Endothelial cell of umbilical vein (primary cell): ENCODE data around the gene EXOC3. TPM values are rescaled to one million over a fixed set of nuclear protein-coding genes. Genes with fewer than 3 reads are reported as not detected.

Source experiments
- BruUV-seq: library from RNA; stranded (reverse); fragments of 400-500 nt; replicated peaks from 2 replicates; lab custom pipeline; 2021; lab: Mats Ljungman, UMichigan
- CTCF ChIA-PET: fragments of 300-600, 350-600 bp; sonication (Branson Sonifier 250); formaldehyde crosslinking; loops from one replicate; lab custom pipeline; 2021; ENCODE audit warnings: antibody characterized with exemption, inconsistent platforms; lab: Charles Lee
- POLR2A ChIA-PET: fragments of 300-600, 350-600 bp; sonication (Branson Sonifier 250); formaldehyde crosslinking; loops from one replicate; lab custom pipeline; 2021; ENCODE audit warnings: antibody characterized with exemption, inconsistent platforms; lab: Charles Lee
- DNase-seq: peaks from one replicate; pipeline ENCODE4 v3.0.0-alpha.2; 2011; ENCODE audit warnings: low read depth, low spot score
- FAIRE-seq: peaks from 2 replicates; lab custom pipeline; 2011; peaks lifted over from hg19 to GRCh38; lab: Jason Lieb, UNC
- H2AFZ ChIP-seq: 2 replicates; pipeline ENCODE4 v1.6.0; 2012; ENCODE audit warnings: low read depth, low read length, control low read depth, inconsistent platforms
- H3K27ac ChIP-seq: 2 replicates; pipeline ENCODE4 v1.5.1; 2011; ENCODE audit warnings: low read depth, mild to moderate bottlenecking, control low read depth, low read length, moderate library complexity; ENCODE audit not compliant: insufficient read depth
- H3K27me3 ChIP-seq, 2 experiments: 2 replicates each; pipeline versions ENCODE4 v1.6.0 to v1.6.1; 2011; ENCODE audit warnings: low read length in 2 of 2, mixed read lengths in 1 of 2; ENCODE audit not compliant: control insufficient read depth in 2 of 2, insufficient read depth in 2 of 2
- H3K36me3 ChIP-seq, 2 experiments: 2 replicates in 1 of 2; 3 replicates in 1 of 2; pipeline ENCODE4 v1.5.1; 2011; ENCODE audit warnings: low read length in 2 of 2, mild to moderate bottlenecking in 1 of 2, moderate library complexity in 1 of 2; ENCODE audit not compliant: control insufficient read depth in 2 of 2, insufficient read depth in 2 of 2; ENCODE audit errors: extremely low read depth in 1 of 2
- H3K4me1 ChIP-seq: 3 replicates; pipeline ENCODE4 v1.5.1; 2011; ENCODE audit warnings: mild to moderate bottlenecking, low read length; ENCODE audit not compliant: control insufficient read depth, insufficient read depth; ENCODE audit errors: extremely low read depth
- H3K4me2 ChIP-seq: 2 replicates; pipeline ENCODE4 v1.6.1; 2011; ENCODE audit warnings: low read length, control low read depth, mixed read lengths; ENCODE audit not compliant: insufficient read depth
- H3K4me3 ChIP-seq, 3 experiments: fragments of 200-600 bp in 1 of 3; sonication (generic), shearing (Covaris generic) in 1 of 3; replicated peaks in 1 of 3; 2 replicates each; pipeline ENCODE4 v1.5.1; 2011 to 2016; ENCODE audit warnings: control low read depth in 3 of 3, low read length in 3 of 3, mild to moderate bottlenecking in 2 of 3, inconsistent platforms in 1 of 3, low read depth in 1 of 3, moderate library complexity in 1 of 3; ENCODE audit not compliant: insufficient read depth in 1 of 3
- H3K79me2 ChIP-seq: 2 replicates; pipeline ENCODE4 v1.6.0; 2012; ENCODE audit warnings: low read length, inconsistent platforms; ENCODE audit not compliant: control insufficient read depth, insufficient read depth
- H3K9ac ChIP-seq: replicated peaks from 2 replicates; pipeline ENCODE3; 2011; ENCODE audit warnings: low read length, control low read depth; ENCODE audit not compliant: insufficient read depth; ENCODE audit errors: extremely low read depth
- H3K9me1 ChIP-seq: replicated peaks from 3 replicates; pipeline ENCODE4 v1.6.0; 2011; ENCODE audit warnings: mild to moderate bottlenecking, low read length; ENCODE audit not compliant: control insufficient read depth, insufficient read depth; ENCODE audit errors: extremely low read depth
- H3K9me3 ChIP-seq: replicated peaks from 2 replicates; pipeline ENCODE4 v1.5.1; 2012; ENCODE audit warnings: low read length, inconsistent platforms; ENCODE audit not compliant: control insufficient read depth, insufficient read depth
- H4K20me1 ChIP-seq: replicated peaks from 2 replicates; pipeline ENCODE3; 2011; ENCODE audit warnings: mild to moderate bottlenecking, low read length; ENCODE audit not compliant: control insufficient read depth, insufficient read depth; ENCODE audit errors: extremely low read depth
- EZH2 ChIP-seq: IDR thresholded peaks from 2 replicates; pipeline ENCODE4 v1.6.1; 2012; ENCODE audit warnings: borderline replicate concordance, low read depth, mild to moderate bottlenecking, moderate library complexity, low read length, inconsistent platforms; ENCODE audit not compliant: severe bottlenecking
- FOS ChIP-seq: IDR thresholded peaks from 2 replicates; pipeline ENCODE4 v1.6.1; 2011; ENCODE audit warnings: mild to moderate bottlenecking, low read length, moderate library complexity, borderline replicate concordance; ENCODE audit not compliant: insufficient read depth
- GATA2 ChIP-seq: IDR thresholded peaks from 2 replicates; pipeline ENCODE4 v1.7.0; 2011; ENCODE audit warnings: low read depth, mild to moderate bottlenecking, moderate library complexity, mixed read lengths, low read length; ENCODE audit not compliant: insufficient read length, insufficient read depth
- JUN ChIP-seq: IDR thresholded peaks from 2 replicates; pipeline ENCODE4 v1.6.1; 2011; ENCODE audit warnings: borderline replicate concordance, low read depth; ENCODE audit not compliant: insufficient read length, insufficient read depth
- MYC ChIP-seq: IDR thresholded peaks from one replicate; pipeline ENCODE4 v1.6.1; 2011; ENCODE audit warnings: mild to moderate bottlenecking, low read depth, low read length
- POLR2A ChIP-seq: IDR thresholded peaks from 2 replicates; pipeline ENCODE4 v1.6.1; 2012; ENCODE audit warnings: low read depth, mild to moderate bottlenecking, control low read depth, low read length
- POLR2AphosphoS5 ChIP-seq: IDR thresholded peaks from 2 replicates; pipeline ENCODE4 v1.6.1; 2012; ENCODE audit warnings: low read depth, mild to moderate bottlenecking, control low read depth, low read length, moderate library complexity; ENCODE audit not compliant: insufficient read depth
- dilution Hi-C: fragments of 300-500 bp; cut with MboI; formaldehyde crosslinking; loops from one replicate; pipeline ENCODE4 v1.15.0; 2019; ENCODE audit warnings: low sequenced_read_pairs; ENCODE audit not compliant: extremely low pct_ligation_motif_present
- intact Hi-C: fragments of 100-400 bp; cut with micrococcal nuclease; formaldehyde crosslinking; loops from one replicate; pipeline ENCODE4 v1.10.0; 2022
- polyA plus RNA-seq, 4 experiments: library from polyadenylated mRNA; depleted of rRNA in 3 of 4; stranded (reverse) in 3 of 4; unstranded in 1 of 4; fragments of >200 nt; gene quantifications; 2 replicates each; pipeline versions ENCODE4 v1.2.1 to v1.2.3, GENCODE V29; 2011 to 2012; ENCODE audit warnings: missing spikeins in 1 of 4
- total RNA-seq: library from RNA; stranded (reverse); gene quantifications from 2 replicates; pipeline ENCODE4 v1.2.3, GENCODE V29; 2021
- TF ChIP-seq, protein P1 (sequence below): IDR thresholded peaks from 2 replicates; pipeline ENCODE4 v1.6.1; 2011; ENCODE audit not compliant: insufficient read depth, insufficient read length
- TF ChIP-seq, protein P2 (sequence below), 2 donors: IDR thresholded peaks; 1 replicate in 1 of 2; 2 replicates in 1 of 2; pipeline ENCODE4 v1.5.1; 2011; ENCODE audit warnings: low read length in 2 of 2, mild to moderate bottlenecking in 2 of 2, moderate library complexity in 2 of 2, control low read depth in 1 of 2, inconsistent platforms in 1 of 2, low read depth in 1 of 2; ENCODE audit not compliant: insufficient read depth in 1 of 2; ENCODE audit errors: extremely low read depth in 1 of 2

The EXOC3 gene
- total and polyA plus RNA-seq, 2 donors (not counting 3 experiments of a cell fraction or from before 2014, with no cell fraction given), result 26.4 to 52.9 TPM

DNA sequence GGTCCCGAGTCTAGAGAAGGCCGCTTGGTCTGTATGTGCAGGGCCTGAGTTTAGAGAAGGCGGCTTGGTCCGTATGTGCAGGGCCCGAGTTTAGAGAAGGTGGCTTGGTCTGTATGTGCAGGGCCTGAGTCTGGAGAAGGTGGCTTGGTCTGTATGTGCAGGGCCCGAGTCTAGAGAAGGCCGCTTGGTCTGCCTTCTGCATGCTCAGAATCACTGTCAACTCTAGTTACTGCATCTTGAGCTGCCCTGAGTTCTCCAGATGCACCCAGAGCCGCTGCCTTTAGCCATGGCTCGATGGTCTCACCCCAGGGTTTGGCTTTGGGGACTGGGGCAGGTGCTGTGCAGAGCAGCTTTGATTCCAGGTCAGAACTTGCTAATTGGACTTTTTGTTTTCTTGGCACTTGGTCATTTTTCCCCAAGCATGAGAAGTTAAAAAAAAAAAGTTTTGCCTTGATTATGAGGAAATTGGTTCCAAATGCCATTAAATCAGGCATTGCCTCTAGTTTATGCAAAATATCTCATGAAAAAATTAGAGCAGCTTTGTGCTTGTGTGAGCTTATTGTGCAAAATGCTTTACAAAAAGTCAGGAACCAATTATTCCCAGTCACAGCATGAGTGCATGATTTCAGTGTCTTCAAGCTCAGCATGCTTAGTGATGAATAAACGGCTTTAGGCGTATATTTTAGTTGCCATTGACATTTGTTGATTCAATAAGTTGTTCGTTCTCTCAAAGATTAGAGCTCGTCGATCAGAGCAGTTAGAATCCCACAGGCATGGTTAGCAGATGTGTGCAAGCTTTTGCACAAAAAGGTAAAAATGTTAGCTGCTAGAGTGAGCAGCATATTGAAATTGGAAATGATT is 25.4 kb upstream of the EXOC3 start:
- Histone ChIP-seq H3K9me1 (no peaks in the 10 kb centered on the region), H3K27ac (no peak overlapping the region), H3K79me2 (no peaks in the 10 kb centered on the region), H3K9me3 (no peaks in the 10 kb centered on the region), H3K4me1 (peaks cover 6% of the 10 kb centered on the region), H4K20me1 (no peaks in the 10 kb centered on the region), H3K27me3 (no peaks in the 10 kb centered on the region), H2AFZ (no peak overlapping the region), H3K36me3 (no peaks in the 10 kb centered on the region), H3K4me2 (no peak overlapping the region), H3K4me3 (no peak overlapping the region), H3K9ac (no peak overlapping the region)
- DNase-seq (no peak), FAIRE-seq (peak; percentile 28)
- dilution Hi-C loops, result no loop called here
- BruUV-seq, result no TSS peak
- TF ChIP-seq, protein P1, sequence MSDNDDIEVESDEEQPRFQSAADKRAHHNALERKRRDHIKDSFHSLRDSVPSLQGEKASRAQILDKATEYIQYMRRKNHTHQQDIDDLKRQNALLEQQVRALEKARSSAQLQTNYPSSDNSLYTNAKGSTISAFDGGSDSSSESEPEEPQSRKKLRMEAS, result no peak
- TF ChIP-seq MYC (no peak), FOS (no peak), JUN (no peak), GATA2 (no peak), POLR2A (no peak), POLR2AphosphoS5 (no peak), EZH2 (no peak)
- TF ChIP-seq, protein P2, sequence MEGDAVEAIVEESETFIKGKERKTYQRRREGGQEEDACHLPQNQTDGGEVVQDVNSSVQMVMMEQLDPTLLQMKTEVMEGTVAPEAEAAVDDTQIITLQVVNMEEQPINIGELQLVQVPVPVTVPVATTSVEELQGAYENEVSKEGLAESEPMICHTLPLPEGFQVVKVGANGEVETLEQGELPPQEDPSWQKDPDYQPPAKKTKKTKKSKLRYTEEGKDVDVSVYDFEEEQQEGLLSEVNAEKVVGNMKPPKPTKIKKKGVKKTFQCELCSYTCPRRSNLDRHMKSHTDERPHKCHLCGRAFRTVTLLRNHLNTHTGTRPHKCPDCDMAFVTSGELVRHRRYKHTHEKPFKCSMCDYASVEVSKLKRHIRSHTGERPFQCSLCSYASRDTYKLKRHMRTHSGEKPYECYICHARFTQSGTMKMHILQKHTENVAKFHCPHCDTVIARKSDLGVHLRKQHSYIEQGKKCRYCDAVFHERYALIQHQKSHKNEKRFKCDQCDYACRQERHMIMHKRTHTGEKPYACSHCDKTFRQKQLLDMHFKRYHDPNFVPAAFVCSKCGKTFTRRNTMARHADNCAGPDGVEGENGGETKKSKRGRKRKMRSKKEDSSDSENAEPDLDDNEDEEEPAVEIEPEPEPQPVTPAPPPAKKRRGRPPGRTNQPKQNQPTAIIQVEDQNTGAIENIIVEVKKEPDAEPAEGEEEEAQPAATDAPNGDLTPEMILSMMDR (IDR thresholded peaks at IDR 0.05; ENCODE audit: extremely low read depth in 1 of 2, insufficient read depth in 1 of 2, low read depth in 1 of 2, low read length in 2 of 2), result no peak
- CTCF ChIA-PET, result interaction anchor here (1.1 to 1.4 kb wide), 4 partner anchors 9 to 29 kb away, joined by 3 to 4 read pairs (median 3); no protein-coding TSS in a partner anchor
- POLR2A ChIA-PET, result interaction anchor here (0.6 kb wide), 1 partner anchor 14 kb away, joined by 6 read pairs; no protein-coding TSS in a partner anchor
- intact Hi-C loops, result no loop called here
